NCI-H345 treated with DMSO at 0.1 percent for 48 hours (cell line): Measurements from ENCODE around the gene KLHL10.
"Not testable (repeated sequence)": the region's sequence is repeated elsewhere in the genome, so short reads cannot be mapped to it uniquely, and the experiment has no call there.

Experiments
- DNase-seq: peaks from one replicate; lab custom pipeline; 2025; ENCODE audit not compliant: unreplicated experiment; lab: John Stamatoyannopoulos, UW

KLHL10 gene

GRCh38 chr17:41849251-41849990, 11.8 kb downstream of the KLHL10 start:
- DNase-seq, result no peak

- DNase-seq, result not testable (repeated sequence)
Measured at GRCh38 chr17:41851382-41851781, 13.8 kb downstream of the KLHL10 start.

- no peak for DNase-seq
Measured at GRCh38 chr17:41860254-41860931, 22.8 kb downstream of the KLHL10 start.

GRCh38 chr17:41863074-41863848, 25.6 kb downstream of the KLHL10 start:
- DNase-seq, result no peak

DNA sequence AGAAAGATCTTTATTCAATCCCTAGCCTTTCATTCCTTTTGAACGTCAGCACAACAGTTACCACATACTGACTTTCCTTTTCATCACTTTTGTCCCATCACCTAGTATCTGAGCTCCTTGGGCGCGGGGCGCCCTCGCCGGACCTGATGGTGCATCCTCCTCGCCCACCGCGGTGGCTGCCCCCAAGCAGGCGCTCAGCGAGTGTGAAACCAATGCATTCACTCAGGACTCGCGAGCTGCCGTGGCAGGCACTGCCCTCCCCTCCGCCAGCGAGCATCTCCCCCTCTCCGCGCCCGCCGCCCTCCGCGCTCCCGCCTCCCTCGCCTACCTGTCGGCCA, 26.8 kb downstream of the KLHL10 start:
- no peak for DNase-seq

DNA sequence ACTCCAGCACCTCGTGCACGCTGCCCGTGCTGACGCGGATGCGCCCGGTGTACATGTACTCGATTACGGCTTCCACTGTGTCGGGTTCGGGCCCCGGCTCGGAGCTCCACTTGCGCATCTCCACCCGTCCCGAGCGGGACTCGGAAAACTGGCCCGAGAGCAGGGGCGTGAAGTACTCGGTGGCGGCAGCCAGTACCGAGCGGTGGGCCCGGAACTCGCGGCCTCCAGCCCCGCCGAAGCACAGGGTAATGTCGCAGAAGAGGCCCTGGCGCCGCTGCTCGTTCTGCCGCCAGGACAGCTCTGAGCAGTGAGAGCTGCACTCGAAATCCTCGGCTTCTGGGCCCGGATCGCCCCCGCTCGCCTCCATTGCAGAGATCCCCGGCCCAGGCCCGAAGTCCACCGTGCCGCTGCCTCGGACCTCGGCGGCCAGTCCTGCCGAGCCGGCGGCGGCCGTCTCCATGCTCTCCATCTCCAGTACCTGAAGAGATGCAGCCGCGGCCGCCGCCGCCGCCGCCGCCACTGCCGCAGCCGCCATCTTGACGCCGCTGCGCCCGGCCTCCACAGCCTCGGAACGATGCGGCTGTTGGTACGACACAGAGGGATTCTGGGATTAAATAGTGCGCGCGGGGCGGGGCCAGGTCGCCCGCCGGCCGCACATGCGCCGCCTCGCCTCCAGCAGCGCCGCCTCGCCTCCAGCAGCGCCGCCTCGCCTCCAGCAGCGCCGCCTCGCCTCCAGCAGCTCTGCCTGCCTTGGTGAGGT, 27.4 kb downstream of the KLHL10 start, which contains the start of gene KLHL11:
Gene KLHL11, minus strand, starts transcription at position 588 of the 760 bp plus-strand sequence. Its CDS starts 53 bp downstream, at position 535.
- DNase-seq, result peak; percentile 78

- DNase-seq, result no peak
Measured at GRCh38 chr17:41865596-41865893, 27.9 kb downstream of the KLHL10 start.

- DNase-seq, result no peak
Measured at GRCh38 chr17:41868568-41868967, 30.9 kb downstream of the KLHL10 start.

DNA sequence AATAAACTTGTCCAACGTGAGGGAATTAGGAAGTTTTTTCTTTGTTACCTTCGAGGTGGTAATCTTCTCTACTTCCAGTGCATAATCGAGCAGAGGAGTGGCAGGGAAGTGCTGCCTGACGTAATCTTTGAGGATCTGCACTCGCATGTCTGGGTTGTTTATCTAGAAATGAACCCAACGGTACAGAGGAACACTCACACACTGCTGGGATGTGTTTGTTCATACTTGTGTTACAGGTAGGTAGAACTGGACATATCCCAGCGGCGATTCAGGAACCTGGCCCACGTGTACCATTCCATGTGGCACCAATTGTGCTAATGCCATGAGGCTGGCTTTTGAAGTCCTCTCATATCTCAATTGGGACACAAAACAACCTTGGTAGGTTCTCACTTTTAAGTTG, 31.8 kb downstream of the KLHL10 start:
- DNase-seq, result no peak

DNA sequence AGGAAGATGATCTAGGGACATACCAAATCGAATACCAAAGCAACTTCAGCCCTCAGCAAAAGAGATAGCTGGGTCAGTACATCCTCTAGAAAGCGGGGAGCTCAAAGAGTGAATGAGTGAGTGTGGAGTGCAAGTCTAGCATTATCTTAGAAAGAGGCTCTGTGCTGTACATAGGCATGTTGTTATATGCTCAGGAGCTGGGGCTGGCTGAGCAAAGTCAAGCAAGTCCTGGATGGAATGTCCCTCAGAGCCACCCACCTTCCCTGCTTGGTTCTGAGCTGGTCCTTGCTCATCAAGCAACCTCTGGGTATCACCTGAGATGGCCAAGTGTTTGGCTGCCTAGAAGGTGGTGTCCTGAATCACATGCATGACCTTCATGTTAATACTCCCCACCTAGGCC, 32.5 kb downstream of the KLHL10 start:
- DNase-seq, result no peak

GRCh38 chr17:41870627-41871026, 33.0 kb downstream of the KLHL10 start:
- DNase-seq, result no peak

DNA sequence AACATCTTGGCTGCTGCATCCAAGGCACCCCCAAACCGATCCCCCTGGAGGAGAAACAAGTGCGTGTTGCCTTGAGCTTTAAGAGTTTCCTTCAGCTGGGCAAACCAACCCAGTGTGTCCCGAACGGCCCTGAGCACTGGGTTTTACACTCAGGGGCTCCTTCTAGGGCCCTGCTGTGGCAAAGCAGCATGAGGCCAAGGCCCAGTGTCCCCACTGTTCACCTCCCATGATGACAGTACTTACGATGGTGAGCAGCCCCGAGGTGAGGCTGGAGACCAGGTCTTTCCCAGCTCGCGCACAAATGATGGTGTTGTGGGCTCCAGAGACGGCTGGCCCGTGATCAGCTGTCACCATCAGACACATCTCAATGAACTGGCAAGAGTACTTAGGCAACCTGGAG, 34.2 kb downstream of the KLHL10 start:
- no peak for DNase-seq

DNA sequence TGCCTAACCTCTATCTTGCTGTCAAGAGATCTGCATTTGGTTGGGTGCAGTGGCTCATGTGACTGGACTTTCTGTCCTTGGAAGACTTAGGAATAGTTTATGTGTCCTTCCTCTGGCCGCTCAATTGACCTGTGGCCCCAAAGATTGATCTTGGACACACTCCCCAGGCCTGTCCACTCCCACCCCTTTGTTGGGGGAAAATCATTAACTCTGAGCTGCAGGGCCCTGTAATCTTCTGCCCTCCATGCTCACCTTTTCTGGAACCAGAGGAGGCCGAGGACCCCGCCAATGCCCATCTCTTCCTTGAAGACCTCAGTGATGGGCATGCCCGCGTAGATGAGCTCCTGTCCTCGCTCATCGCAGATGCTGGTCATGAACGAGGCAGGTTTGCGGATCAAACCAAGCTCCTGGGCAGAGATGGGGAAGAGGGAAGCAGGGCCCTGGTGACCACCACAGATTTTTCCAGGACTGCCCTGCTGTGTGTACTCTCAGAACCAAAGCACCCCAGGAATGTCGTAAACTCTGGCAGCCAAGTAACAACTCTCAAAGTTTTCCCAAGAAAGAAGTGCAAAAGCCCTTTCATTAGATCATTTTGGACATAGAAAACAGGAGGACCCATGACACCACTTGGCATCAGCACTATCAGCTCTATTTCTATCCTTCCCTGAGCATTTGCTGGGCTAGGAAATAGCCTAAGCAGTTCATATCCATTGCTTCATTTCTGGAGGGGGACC, 36.1 kb downstream of the KLHL10 start:
- DNase-seq, result no peak

DNA sequence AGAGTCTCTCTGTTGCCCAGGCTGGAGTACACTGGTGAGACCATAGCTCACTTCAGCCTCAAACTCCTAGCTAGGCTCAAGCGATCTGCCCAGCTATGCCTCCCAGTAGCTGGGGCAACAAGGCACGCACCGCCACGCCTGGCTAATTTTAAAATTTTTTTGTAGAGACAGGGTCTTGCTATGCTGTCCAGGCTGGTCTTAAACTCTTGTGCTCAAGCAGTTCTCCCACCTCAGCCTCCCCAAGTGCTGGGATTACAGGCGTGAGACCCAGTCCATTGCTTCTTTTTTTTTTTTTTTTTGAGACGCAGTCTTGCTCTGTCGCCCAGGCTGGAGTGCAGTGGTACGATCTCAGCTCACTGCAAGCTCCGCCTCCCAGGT, 36.7 kb downstream of the KLHL10 start:
- not testable (repeated sequence) for DNase-seq

DNA sequence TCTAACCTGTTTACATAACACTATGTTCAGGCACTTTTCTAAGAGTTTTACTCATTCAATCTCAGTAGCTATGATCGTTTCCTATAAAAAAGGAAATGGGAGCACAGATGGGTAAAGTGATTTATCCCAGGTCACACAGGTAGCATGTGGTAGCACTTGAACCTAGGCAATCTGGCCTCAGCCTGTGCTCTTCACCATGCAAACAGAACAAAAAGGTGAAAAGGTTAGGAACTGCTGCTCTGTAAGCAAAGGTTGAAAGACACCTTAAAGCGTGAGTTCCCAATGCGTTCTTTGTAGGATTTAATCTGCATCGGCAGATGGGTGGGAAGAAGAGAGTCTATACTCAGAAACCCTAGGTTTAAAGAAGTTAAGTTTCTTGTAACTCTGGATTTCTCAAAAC, 42.5 kb downstream of the KLHL10 start:
- DNase-seq, result no peak

GRCh38 chr17:41882756-41883155, 45.1 kb downstream of the KLHL10 start:
- DNase-seq, result no peak

DNA sequence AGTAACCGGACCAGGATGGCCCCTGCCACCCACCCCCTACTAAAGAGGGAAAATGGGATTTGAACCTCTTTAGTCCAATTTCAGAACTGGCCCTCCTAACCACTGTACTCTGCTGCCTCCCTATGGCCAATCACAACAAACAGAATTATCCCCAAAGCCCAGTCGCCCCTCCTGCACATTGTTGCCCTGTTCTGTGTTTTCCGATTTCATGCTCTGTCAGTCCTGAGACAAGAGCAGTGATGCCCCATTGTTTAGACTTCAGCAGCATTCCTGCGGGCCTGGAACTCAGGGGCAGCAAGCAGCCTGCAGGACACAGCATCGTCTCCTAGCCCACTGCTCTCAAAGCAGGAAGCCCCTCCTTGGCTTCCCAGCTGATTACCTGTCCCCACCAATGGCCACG, 48.1 kb downstream of the KLHL10 start:
- DNase-seq, result no peak

DNA sequence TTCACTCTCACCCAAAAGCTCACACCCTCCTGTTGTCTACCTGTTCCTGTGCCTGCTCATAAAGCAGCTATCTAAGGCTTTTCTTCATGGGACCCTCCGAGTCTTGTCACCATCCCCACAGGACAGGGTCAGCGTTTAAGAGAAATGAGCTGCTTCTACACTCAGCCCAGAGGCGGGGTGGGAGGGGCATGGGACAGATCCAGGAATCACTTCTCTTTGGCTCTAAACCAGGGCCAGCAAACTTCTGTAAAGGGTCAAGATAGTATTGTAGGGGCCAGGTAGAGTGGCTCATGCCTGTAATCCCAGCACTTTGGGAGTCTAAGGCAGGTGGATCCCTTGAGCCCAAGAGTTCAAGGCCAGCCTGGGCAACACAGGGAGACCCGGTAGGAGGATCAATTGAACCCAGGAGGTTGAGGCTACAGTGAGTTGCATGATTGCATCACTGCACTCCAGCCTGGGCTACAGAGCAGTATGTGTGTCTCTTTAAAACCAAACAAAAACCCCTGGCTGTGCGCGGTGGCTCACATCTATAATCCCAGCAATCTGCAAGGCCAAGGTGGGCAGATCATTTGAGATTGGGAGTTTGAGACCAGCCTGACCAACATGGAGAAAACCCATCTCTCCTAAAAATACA, 50.8 kb downstream of the KLHL10 start:
- DNase-seq, result no peak

DNA sequence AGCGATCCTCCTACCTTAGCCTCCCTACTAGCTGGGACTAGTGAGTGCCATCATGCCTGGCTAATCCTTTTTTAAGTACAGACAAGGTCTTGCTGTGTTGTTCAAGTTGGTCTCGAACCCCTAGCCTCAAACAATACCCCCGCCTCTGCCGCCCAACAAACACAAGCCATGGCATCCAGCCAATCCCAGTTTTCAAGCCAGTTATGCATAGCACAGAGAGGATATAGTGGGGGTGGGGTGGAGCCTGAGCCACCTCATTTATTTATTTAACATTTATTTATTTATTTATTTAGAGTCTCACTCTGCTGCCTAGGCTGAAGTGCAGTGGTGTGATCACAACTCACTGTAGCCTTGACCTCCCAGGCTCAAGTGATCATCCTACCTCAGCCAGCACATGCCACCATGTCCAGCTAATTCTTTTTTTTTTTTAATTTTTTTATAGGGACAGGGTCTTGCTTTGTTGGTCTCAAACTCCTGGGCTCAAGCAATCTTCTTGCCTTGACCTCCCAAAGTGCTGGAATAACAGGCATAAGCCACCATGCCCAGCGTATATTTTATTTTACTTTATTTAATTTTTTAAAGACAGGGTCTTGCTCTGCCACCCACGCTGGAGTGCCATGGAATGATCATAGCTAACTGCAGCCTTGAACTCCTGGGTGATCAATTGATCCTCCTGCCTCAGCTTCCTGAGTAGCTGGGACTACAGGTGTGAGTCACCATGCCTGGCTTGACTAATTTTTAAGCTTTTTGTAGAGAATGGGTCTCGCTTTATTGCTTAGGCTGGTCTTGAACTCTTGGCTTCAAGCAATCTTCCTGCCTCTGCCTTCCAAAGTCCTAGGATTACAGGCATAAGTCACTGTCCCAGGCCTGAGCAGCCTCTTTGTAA, 53.8 kb downstream of the KLHL10 start:
- no peak for DNase-seq
